ENCODE results near the gene GABRD. TPM values are rescaled to one million over a fixed set of nuclear protein-coding genes. Genes with fewer than 3 reads are reported as not detected.

Gene GABRD
- total RNA-seq, 1 experiment from 2014 or later: 0.16 TPM

DNA sequence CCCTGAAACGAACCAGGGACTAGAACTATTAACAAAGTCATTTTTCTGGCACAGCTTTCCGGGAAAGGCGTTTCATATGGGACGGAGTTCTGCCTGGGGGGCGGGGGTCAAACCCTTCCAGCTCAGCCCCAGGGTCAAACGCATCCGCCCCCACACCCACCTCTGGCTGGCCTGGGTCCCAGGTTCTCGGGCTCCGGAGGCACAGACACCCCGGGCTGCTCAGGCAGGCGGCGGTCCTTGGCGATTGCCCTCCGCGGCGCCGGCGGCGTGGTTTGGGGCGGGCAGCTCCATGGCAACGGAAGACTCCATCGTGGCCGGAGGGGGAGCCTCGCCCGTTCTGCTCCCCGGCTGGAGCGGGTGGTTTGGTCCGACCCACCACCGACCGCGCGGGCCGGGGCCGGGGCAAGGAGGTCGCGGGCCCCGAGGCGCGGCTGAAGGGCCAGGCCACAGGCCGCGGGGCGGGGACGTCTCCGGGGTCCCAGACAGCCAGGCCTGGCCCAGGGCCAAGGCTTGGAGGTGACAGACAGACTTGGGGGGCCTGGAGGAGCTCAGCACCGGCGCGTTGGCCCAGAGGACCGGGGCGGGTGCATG is 15.5 kb upstream of the GABRD start, which contains the start of gene CFAP74:
Gene CFAP74 (minus strand): TSS at position 246 of the 591 bp plus-strand sequence. CDS start 12,830 bp downstream, outside the sequence.
- DNase-seq (ENCODE audit: low read depth, low spot score): no peak
- in situ Hi-C loops (cut with HindIII; ENCODE audit: low pct_unique_long_range_greater_than_20kb, low sequenced_read_pairs): no loop called here

- in situ Hi-C loops (cut with HindIII; ENCODE audit: low pct_unique_long_range_greater_than_20kb, low sequenced_read_pairs): no loop called here
- DNase-seq (ENCODE audit: low read depth, low spot score): no peak
Observed at GRCh38 chr1:2004856-2005255, 14.3 kb upstream of the GABRD start.

DNA sequence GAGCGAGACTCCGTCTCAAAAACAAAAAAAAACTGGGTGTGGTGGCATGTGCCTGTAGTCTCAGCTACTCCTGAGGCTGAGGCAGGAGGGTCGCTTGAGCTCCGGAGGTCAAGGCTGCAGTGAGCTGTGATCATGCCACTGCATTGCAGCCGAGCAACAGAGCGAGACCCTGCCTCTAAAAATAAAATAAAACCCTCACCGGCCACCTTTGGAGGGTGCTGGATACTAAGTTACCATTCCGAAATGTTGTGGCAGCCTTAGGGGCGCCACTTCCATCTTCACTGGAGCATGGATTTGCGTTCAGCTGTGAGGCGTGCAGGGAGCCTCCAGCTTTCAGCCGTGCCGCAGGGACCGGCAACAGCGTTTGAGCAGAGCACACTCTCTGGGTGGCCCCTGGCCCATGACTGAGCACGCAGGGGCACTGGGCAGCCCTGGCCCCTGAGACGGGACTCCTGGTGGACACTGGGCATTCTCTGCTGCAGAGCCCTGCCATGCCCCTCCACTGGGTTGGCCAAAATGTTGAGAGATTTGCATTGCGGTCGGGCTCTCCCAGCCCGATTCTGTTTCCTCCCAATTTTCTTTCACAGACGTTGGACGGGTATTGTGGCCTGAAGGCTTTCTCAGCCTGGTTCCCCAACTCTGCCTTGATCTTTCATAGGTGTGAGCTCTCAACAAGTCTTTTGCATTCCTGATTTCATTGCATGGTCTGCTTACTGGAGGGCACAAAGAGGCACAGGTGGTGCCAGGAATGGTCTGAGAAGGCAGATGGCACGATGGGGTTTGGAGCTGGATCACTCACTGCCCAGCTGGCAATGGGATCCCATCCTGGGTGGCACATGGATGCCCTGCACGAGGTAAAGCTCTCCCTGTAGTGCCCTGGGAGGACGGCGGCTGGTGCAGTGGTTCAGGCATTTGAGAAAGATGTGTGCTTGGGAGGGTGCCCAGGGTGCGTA is 9.8 kb upstream of the GABRD start:
- DNase-seq (ENCODE audit: low read depth, low spot score): no peak
- in situ Hi-C loops (cut with HindIII; ENCODE audit: low pct_unique_long_range_greater_than_20kb, low sequenced_read_pairs): no loop called here

GRCh38 chr1:2014181-2014580 is 5.0 kb upstream of the GABRD start:
- in situ Hi-C loops (cut with HindIII; ENCODE audit: low pct_unique_long_range_greater_than_20kb, low sequenced_read_pairs): no loop called here
- no peak for DNase-seq (ENCODE audit: low read depth, low spot score)

GRCh38 chr1:2014741-2015735 is 4.1 kb upstream of the GABRD start:
- no peak for DNase-seq (ENCODE audit: low read depth, low spot score)
- in situ Hi-C loops (cut with HindIII; ENCODE audit: low pct_unique_long_range_greater_than_20kb, low sequenced_read_pairs): no loop called here

DNA sequence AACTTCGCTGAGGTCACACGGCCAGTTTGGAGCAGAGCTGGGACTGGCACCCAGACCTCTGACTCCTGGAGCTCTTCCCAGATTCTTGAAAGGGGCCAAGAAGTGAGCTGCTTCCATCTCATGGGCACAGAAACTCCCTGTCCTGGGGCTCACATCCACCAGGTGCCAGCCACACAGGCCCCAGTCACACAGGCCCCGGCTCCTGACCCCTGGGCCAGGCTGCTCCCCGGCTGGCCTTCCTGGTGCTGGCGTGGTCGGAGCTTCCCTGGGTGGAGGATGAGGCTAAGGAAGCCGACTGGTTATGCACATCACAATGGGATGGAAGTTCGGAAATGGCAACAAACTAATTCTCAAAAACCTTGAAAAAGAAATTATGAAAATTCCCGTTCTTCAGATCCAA is 3.0 kb upstream of the GABRD start:
- no peak for DNase-seq (ENCODE audit: low read depth, low spot score)
- in situ Hi-C loops (cut with HindIII; ENCODE audit: low pct_unique_long_range_greater_than_20kb, low sequenced_read_pairs): no loop called here

GRCh38 chr1:2018217-2019171 is 651 bp upstream of the GABRD start:
- DNase-seq (ENCODE audit: low read depth, low spot score): no peak

GRCh38 chr1:2019571-2020309 is 595 bp downstream of the GABRD start:
- no peak for DNase-seq (ENCODE audit: low read depth, low spot score)
- in situ Hi-C loops (cut with HindIII; ENCODE audit: low pct_unique_long_range_greater_than_20kb, low sequenced_read_pairs): no loop called here

More at GRCh38 chr1:2018217-2019171, 651 bp upstream of the GABRD start:
- in situ Hi-C loops (cut with HindIII; ENCODE audit: low pct_unique_long_range_greater_than_20kb, low sequenced_read_pairs): no loop called here

DNA sequence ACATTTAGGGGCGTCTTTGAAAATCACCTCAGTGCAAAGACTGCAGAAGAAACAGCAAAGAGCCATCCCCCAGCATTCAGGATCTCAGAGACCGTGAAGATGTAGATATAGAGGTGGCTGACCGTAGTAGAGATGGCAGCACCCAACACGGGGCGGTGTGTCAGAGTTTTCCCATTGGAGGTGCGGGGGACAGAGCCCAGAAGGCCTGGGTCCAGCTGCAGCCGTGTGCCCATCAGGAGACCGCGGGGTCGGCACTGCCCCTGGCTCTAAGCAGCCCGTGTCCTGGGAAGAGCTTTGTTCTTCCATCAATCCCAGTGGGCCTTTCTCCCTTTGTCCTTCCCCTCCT is 1.1 kb downstream of the GABRD start:
- in situ Hi-C loops (cut with HindIII; ENCODE audit: low pct_unique_long_range_greater_than_20kb, low sequenced_read_pairs): no loop called here
- DNase-seq (ENCODE audit: low read depth, low spot score): no peak

DNA sequence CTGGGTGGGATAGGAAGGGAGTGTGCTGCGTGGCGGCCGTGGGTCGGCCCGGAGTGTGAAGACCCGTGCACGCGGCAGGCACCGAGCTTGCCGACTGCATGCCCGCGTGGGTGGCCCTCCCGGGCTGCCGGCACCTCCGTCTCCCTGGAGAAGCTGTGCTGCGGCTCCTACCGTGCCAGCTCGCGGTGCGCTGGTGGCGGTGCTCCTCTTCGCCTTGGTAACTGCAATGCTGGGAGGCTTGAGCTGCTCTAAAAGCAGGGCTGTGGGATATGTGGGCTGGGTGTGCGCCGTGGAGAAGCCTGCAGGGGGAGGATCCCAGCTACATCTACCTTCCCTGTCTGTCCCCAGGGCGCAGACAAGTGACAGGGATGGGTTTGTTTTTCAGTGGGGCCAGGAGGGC is 2.4 kb downstream of the GABRD start:
- in situ Hi-C loops (cut with HindIII; ENCODE audit: low pct_unique_long_range_greater_than_20kb, low sequenced_read_pairs): no loop called here
- no peak for DNase-seq (ENCODE audit: low read depth, low spot score)

GRCh38 chr1:2022063-2022770 is 3.1 kb downstream of the GABRD start:
- DNase-seq (ENCODE audit: low read depth, low spot score): no peak
- in situ Hi-C loops (cut with HindIII; ENCODE audit: low pct_unique_long_range_greater_than_20kb, low sequenced_read_pairs): no loop called here

- no peak for DNase-seq (ENCODE audit: low read depth, low spot score)
- in situ Hi-C loops (cut with HindIII; ENCODE audit: low pct_unique_long_range_greater_than_20kb, low sequenced_read_pairs): no loop called here
Observed at GRCh38 chr1:2023187-2023586, 4.0 kb downstream of the GABRD start.

GRCh38 chr1:2024451-2024850 is 5.3 kb downstream of the GABRD start:
- DNase-seq (ENCODE audit: low read depth, low spot score): no peak

DNA sequence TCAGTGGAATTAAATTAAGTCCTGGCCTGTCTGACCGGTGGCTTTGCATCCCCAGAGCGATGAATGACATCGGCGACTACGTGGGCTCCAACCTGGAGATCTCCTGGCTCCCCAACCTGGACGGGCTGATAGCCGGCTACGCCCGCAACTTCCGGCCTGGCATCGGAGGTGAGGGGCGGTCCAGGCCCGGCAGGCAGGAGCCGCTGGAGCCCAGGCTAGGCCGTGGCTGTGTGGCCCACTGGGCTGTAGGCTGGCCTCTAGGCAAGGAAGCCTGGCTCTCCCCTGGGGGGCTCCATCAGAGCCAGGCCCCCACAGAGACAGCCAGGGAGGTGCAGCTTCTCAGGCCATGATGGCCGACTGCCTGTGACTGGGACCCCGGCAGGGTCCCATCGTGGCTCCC is 5.7 kb downstream of the GABRD start:
- no peak for DNase-seq (ENCODE audit: low read depth, low spot score)
- in situ Hi-C loops (cut with HindIII; ENCODE audit: low pct_unique_long_range_greater_than_20kb, low sequenced_read_pairs): no loop called here

More at GRCh38 chr1:2024451-2024850, 5.3 kb downstream of the GABRD start:
- in situ Hi-C loops (cut with HindIII; ENCODE audit: low pct_unique_long_range_greater_than_20kb, low sequenced_read_pairs): no loop called here

DNA sequence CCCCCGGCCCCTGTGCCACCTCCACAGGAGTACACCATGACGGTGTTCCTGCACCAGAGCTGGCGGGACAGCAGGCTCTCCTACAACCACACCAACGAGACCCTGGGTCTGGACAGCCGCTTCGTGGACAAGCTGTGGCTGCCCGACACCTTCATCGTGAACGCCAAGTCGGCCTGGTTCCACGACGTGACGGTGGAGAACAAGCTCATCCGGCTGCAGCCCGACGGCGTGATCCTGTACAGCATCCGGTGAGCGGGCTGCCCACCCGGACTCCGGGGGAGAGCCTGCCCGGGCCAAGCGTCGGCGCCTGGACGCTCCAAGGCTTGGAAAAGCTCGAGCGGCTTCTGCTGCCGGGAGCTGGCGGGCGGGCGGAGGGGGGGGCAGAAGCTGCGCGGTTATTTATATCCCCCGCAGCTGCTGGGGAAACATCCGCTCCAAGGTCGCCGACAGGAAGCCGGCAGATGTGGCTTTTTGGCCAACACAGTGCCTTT is 6.4 kb downstream of the GABRD start:
- no peak for DNase-seq (ENCODE audit: low read depth, low spot score)
- in situ Hi-C loops (cut with HindIII; ENCODE audit: low pct_unique_long_range_greater_than_20kb, low sequenced_read_pairs): no loop called here
